Fibroblast of skin of left quadriceps (primary cell): Measurements from ENCODE around the gene COPE.
"Not testable (repeated sequence)": the region's sequence is repeated elsewhere in the genome, so short reads cannot be mapped to it uniquely, and the experiment has no call there.

Source experiments
- DNase-seq, 2 experiments: peaks; one replicate each; pipeline ENCODE4 v3.0.0-alpha.2; 2013; ENCODE audit warnings: low read depth in 2 of 2

The COPE gene

DNA sequence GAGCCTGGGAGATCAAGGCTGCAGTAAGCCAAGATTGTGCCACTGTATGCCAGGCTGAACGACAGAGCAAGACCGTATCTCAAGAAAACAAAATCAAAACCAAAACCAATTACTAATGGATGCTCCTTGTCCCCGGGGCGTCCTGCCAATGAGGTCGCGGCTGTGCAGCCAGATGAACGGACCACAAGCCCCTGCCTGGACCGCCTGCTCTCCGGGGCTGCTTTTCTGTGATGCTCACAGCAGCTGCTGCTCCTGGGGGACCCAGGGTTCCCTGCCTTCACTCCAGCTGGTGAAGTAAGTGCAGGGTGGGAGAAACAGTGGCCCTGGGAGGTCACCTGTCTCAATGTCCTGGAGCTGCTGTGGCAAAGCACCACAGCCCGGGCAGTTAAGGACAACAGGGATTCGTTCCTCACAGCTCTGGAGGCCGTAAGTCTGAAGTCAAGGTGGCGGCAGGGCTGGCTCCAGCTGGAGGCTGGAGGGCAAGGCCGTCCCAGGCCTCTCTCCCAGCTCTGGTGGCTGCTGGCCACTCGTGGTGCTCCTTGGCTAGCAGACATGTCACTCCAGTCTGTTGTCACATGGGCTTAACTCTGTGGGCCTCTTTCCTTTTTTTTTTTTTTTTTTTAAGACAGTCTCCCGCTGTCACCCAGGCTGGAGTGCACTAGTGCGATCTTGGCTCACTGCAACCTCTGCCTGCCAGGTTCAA is 10.1 kb downstream of the COPE start:
- no peak for DNase-seq

DNA sequence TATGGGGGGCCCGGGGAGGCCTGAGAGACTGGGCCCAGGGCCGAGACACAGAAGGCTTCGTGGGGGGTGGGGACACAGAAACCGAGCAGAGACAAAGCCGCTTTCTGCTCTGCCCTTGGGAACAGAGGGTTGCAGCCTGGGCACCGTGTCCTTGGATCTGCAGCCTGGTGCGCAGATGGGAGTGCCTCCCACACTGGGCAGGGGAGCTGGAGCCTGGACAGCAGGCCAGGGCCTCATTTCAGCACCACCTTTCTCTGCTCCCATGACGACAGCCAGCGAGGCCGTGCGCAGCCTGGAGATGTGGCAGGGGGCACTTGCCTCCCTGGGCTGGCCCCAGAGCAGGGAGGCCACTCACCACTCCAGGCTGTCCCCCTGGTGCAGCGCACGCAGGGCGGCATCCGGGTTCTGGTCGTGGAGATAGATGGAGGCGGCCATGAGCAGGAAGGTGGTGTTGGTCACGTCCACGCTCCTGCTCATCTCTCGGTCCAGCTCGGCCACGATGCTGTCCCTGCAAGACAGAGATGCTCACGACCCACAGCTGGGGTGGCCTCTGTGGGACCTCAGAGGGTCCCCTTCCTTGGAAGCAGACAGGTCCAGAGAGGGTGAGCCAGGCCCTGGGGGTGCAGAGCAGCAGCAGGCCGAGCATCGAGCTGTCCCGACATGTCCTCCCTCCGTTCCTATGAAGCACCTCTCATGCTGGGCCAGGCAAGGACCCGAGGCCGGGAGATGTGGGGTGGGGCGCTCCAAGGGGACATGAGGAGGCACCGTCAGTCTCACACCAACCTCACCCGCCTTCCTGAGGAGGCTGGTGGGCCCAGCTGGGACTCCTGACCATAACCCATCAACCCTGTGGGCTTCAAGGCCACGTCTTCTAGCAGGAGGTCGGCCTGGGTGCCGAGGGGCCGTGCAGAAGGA is 12.3 kb downstream of the COPE start:
- no peak for DNase-seq

DNA sequence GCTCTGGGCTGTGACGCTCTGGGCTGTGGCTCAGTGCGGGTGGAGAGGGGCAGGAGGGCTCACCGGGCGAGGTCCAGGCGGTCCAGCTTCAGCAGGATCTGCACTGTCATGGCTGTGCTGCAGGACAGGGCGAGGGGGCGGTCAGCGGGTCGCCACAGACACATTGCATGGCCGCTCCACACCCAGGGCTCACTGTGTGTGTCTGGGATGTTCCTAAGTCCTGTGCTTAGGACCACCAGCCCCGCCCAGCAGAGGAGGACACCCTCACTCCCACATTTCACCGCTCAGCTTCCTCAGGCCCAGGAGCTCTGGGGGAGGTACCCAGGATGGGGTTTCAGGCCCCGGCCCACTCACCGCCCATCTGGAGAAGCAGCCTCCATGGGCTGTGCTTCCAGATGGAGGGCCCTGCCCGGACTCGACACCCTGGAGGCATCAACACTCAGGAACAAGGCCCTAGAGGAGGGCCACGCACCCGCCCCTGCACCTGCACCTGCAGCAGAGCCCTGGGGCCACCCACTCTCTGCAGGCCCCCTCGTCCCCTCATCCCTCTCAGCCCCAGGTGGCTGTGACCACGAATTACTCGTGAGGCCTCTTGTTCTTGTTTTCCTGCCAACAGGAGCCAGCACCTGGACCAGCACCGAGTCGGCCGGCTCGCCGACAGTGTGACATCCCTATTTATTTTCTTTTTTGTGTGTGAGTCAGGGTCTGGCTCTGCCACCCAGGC is 13.5 kb downstream of the COPE start:
- no peak for DNase-seq

DNA sequence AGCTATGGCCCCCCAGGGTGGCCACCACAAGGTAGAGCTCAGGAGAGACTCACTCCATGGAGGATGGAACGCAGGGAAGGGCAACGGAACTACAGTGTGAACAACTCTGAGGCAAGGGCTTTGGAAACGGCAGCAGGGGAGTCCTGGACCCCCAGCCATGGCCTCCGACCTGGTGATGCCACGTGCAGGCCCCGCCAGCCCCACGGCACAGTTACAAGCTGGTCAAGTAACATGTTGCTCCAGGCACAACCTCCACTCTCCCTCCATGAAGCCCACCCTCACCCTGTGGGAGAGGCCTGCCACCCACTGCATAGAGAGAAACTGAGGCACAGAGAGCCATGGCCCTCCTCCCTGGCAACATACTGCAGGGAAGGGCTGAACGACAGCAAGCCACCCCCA is 14.1 kb downstream of the COPE start:
- DNase-seq: no peak

DNA sequence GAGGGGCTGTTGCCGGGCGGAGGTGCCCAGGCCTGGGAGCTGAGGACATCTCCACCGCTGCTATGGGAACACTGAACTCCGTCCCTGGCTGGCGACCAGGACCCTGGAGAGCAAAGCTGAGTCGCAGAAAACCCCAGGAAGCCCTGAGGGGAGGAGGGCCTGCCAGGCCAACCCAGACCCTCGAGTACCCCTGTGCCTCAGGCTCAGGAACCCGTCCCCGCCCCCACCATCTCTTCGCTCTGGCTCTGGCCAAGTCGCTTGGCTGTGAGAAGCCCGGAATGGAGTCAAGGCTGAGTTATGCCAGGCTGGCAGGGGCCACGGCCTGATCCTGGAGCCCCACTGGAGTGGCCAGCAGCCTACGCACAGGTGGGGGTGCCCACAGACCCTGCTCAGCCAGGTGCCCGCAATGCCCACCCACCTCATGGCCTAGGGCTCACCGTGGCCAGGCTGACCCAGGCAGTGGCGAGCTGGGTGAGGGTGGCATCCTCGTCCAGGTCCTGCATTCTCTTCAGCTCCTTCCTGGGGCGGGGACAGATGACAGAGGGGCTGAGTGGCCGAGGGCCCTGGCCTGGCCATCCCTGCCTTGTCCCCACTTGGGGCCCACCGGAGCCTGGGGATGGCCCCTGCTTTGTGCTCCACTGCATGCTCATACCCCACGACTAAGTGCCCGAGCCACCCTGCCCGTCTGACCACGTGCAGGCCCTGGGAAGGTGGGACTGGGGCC is 14.7 kb downstream of the COPE start:
- no peak for DNase-seq

DNA sequence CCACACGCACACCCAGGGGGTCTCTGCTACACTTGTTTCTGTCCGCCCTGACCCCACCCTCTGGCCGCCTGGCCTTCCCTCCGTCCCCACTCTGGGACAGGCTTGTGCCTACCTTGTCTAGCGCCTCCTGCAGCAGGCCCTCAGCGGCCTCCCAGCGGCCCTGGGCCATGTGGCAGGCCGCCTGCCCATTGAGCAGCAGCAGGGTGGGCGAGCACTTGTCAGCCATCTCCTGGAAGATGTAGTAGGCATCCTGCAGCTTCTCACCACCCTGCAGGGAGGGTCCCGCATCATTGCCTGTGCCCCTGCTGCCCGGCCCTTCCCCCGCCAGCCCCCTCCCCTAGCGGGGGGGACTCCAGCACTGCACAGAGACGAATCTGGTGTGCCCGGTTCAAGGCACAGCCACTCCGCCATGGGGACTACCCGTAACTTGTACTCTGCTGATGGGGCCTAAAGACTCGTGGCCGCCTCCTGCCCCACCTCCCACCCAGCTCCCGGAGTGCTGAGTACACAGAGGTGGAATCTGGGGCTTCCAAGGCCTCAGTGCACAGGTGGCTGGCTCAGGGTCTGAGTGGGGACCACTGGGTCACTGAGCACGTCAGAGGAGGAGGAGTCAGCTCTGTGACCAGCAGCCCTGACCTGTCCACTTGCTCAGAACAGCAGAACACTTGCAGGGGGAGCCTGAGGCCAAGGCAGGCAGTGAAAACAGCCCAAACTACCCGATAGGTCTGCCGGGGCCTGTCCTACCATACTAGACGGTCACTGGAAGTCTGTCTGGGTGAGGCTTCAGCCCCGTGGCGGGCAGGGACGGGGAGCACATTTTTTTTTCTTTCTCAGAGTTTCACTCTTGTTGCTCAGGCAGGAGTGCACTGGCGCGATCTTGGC is 15.8 kb downstream of the COPE start:
- DNase-seq: no peak

DNA sequence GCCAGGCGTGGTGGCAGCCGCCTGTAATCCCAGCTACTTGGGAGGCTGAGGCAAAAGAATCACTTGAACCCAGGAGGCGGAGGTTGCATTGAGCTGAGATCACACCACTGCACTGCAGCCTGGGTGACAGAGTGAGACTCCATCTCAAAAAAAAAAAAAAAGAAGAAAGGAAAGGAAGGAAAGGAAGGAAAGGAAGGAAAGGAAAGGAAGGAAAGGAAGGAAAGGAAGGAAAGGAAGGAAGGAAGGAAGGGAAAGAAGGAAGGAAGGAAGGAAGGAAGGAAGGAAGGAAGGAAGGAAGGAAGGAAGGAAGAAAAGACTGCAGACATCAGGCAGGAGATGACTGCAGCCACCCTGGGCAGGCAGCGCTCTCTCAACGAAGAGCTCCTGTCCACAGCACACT is 16.7 kb downstream of the COPE start:
- not testable (repeated sequence) for DNase-seq

DNA sequence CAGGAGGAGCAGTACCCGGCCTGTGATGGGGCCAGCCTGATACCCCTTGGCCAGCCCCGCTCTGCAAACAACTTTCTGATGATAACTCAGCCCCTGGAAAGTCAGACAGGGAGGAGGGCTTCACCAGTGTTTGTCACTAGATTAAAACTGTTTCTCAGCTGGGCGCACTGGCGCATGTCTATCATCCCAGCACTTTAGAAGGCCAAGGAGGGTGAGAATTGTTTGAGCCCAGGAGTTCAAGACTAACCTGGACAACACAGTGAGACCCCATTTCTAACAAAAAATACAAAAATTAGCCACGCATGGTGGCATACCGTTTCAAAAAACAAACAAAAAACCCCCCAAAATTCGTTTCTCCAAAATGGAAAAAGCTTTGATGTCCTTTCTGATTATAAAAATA is 17.7 kb downstream of the COPE start:
- DNase-seq: no peak

DNA sequence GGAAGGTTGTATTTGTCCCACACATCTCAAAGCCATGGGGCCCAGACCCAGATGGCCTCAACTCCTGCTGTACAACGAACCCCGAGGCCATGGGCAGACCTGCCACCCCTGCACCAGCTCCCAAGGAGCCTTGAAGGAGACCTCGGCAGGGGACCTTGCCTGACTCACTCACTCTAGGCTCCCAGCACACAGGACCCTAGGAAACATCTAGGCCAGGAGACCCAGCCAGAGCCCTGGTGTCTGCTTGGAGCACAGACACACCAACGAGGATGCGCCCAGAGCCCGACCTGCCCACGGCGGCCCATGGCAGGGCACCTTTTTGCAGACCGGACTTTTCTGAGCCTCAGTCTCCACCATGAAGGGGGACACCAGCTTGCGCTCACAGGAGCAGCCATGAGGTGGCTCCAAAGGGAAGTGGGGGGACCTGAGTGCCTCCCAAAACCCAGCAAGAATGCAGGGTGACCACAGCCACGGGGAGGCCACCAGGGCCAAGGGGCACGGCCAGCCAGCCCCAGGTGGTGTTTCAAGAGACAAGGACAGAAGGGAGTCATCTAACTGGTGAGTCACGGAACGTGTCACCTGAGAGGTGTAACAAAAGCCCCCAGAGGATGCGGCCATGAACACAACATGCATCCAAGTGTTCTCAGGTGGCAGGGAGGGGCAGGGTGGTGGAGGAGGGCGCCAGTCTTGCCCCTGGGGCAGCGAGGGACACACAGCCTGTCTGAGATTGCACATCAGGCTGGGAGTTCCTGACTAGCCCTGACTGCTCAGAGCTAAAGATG is 18.3 kb downstream of the COPE start:
- no peak for DNase-seq

DNA sequence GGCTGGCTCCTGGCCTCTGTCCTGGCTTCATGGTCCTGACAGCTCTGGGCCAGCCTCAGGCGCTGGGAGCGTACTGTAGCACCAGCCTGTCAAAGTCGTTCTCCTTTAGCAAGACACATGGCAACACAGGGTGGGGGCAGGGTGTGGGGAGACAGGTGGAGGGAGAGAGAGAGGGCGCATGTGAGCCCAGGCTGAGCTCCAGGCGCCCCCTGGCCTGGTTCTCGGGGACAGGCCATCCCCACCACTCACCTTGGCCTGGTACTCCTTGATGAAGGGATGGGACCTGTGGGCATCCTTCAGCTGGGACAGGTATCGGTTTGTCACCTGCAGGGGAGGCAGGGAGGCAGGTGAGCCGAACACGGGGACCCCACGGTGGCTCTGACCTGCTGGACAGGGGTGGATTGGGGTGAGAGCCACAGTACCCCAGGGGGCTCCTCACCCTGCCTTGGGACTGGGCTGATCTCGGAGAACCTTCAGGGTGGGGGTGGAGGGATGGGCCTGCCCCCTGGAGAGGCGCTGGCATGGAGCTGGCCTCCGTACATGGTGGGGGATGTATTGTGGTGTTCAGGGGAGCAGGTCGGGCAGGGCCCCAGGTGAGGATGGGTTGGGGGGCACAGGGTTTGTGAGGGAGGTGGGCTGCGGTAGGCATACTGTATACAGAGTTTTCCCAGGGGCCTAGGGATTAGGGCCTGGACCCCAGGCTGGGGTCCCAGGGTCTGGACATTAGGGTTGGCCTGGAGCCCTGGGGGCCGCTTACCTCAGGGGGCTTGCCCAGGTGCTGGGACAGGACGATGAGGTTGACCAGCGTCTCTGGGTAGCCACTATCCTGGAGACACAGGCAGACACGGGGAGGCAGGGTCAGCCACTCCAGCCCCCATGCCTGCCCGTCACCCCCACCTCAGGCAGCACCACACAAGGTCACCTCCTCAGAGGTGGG is 19.3 kb downstream of the COPE start:
- DNase-seq: no peak

DNA sequence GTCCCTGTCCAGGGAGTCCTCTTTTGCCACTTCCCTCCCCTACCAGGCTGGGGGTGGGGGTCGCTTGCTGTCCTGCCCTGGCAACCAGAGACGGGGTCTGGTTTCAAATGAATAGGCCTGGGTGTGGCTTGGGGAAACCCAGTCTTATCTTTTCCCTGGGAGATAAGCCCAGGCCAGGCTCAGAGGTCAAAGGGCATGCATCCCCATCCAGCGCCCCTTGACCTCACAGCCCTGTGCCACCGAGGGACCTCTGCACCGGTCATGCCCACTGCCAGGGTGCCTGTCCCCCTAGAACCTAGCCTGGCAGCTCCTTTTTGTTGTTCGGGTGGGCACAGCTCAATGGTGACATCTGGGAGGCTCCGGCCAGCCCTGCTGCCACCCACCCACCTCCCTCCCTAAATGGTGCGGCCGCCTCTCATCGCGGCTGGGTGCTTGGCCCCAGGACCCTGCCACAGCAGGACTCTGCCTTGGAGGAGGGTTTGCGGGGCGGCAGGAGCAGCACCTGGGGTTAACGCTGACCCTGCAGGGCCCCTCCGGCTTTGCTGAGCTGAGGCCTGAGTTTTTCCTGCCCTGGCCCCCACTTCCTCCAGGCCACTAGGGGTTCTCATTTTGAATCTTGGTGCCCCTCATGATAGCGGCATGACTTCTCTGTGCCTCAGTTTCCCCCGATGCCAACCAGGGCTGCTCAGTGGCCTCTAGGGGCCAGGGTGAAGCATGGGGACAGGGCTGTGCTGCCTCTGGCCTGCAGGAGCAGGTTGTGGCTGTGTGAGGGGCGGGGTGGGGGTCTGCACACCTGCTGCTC is 20.4 kb downstream of the COPE start:
- DNase-seq: no peak

DNA sequence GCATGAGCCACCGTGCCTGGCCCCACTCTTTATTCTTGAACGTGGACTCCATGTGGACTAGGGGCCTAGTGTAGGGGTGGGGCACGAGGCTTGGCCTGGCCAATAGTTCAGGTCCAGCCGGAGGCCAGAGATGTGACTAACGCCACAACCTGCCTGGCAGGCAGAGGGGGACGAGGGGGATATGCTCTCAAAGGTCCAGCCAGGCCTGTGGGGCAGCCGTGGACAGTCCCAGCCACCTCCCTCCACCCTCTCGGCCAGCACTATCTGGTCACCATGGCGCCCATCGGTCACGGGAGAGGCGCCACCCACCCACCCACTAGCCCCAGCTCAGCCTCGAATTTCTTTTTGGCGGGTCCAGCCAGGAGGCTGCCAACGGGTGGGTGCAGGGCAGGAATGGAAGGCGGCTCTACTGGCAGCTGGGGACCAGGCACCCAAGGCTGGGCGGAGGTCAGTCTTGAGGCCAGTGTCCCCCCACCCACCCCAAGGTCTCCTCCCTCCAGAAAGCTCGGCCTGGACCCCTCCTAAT is 21.0 kb downstream of the COPE start:
- DNase-seq: no peak

DNA sequence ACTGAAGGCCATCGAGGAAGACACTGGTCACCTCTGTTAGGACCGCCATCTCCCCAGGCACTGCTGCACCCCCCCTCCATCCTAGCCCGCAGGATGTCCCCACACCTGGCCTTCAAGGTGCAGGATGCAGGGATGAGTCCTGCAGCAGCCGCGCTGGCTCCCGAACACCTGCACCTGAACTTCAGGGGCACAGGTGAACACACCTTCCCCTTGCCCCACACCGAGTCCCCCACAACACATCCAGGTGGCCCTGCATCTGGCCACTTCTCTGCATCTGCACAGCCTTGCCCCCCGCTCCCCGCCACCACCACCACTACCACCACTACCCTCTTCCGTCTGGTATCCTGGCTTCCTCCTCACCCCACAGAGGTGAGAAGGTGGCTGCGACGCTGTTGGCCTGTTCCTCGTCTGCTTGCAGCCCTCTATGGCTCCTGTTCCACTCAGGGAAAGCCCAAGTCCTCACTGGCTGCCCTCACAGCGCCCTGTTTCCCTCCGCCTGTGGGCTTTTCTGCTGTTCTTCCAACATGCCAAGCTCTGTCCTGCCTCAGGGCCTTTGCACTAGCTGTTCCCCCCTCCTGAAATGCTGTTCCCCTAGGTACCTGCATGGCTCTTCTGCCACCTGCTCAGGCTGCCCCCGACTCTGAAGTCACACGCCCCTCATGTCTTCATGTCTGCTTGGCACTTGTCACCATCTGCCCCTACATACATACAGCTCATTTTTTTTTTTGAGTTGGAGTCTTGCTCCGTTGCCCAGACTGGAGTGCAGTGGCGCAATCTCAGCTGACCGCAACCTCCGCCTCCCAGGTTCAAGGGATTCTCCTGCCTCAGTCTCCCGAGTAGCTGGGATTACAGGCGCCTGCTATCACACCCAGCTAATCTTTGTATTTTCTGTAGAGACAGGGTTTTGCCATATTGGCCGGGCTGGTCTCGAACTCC is 21.8 kb downstream of the COPE start:
- DNase-seq: no peak

DNA sequence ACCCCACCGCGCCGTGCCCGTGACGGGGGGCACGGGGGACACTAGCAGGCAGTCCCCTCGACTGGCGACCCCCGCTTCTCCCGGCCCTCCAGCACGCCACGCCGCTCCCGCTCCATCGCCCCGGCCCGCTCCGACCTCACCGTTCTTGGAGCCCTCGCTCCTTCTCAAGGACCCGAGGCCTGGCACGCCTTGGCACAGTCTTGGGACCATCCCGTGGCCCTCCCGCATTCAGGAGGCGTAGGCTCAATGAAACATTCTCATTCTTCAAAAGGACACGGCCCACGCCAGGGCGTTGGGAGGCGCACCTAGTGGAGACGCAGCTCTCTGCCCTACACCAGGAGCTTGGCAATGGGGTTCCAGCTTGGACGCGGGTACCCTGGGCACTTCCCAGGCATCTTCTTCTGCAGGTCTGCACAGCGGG is 22.8 kb downstream of the COPE start:
- no peak for DNase-seq

DNA sequence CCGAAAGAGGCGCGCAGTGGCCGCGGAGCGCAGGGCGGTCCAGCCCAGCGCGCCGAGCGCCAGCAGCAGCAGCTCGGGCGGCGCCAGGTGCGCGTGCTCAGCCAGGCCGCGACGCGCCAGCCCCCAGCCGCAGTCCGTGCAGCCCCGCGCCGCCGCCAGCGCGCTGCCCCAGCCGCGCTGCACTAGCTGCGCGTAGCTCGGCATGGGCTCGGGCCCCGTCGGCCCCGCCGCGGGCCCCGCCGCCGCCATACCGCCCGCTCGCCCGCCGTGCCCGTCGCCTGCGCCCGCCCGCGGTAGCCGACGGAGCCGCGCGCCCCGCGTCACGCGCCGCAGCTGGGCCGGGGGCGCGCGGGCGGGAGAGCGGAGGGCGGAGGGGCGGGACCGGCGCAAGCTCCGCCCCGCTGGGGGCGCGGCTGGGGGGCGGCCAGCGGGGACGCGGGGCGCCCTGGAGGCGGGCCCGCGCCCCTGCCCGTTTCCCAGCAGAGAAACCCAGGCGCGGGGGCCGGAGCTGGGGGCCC is 23.3 kb downstream of the COPE start, which contains the start of gene CERS1:
CERS1 (minus strand) TSS at position 335 of the 518 bp plus-strand sequence; CDS start at position 249, 86 bp downstream.
- DNase-seq: no peak
